Spleen (tissue), 11 donors: Measurements from ENCODE around the gene TSHZ2. TPM values are rescaled to one million over a fixed set of nuclear protein-coding genes. Genes with fewer than 3 reads are reported as not detected.
A peak's percentile ranks its signal among the peaks of the same experiment; 100 is the strongest.

ENCODE experiments used
- DNase-seq: peaks from one replicate; pipeline ENCODE4 v3.0.0-alpha.2; 2020
- H3K27ac ChIP-seq, 8 donors: fragments of 200-600 bp; sonication (generic) in 7 of 8; 1 replicate in 4 of 8; 2 replicates in 4 of 8; pipeline versions ENCODE4 v1.5.0 to v1.8.0; 2016 to 2021; ENCODE audit warnings: inconsistent platforms in 4 of 8, mild to moderate bottlenecking in 4 of 8, moderate library complexity in 1 of 8
- H3K27me3 ChIP-seq, 7 donors: fragments of 200-600 bp; sonication (generic) in 6 of 7; replicated peaks in 1 of 7; 1 replicate in 4 of 7; 2 replicates in 3 of 7; pipeline versions ENCODE4 v1.5.0 to v1.8.0; 2016 to 2021; ENCODE audit warnings: inconsistent platforms in 3 of 7, mild to moderate bottlenecking in 1 of 7
- H3K36me3 ChIP-seq, 6 donors: fragments of 200-600 bp; sonication (generic) in 5 of 6; 1 replicate in 4 of 6; 2 replicates in 2 of 6; pipeline versions ENCODE4 v1.5.0 to v1.8.0; 2016 to 2021; ENCODE audit warnings: inconsistent platforms in 2 of 6
- H3K4me1 ChIP-seq, 6 donors: fragments of 200-600 bp; sonication (generic) in 5 of 6; 1 replicate in 3 of 6; 2 replicates in 3 of 6; pipeline versions ENCODE4 v1.5.0 to v1.8.0; 2016 to 2021; ENCODE audit warnings: inconsistent platforms in 3 of 6
- H3K4me3 ChIP-seq, 8 donors: fragments of 200-600 bp; sonication (generic) in 7 of 8; 1 replicate in 4 of 8; 2 replicates in 4 of 8; pipeline versions ENCODE4 v1.5.0 to v1.8.0; 2016 to 2021; ENCODE audit warnings: inconsistent platforms in 4 of 8, mild to moderate bottlenecking in 4 of 8, moderate library complexity in 2 of 8
- H3K9me3 ChIP-seq, 8 donors: fragments of 200-600 bp; sonication (generic) in 7 of 8; 1 replicate in 4 of 8; 2 replicates in 4 of 8; pipeline versions ENCODE4 v1.5.0 to v1.8.0; 2016 to 2021; ENCODE audit warnings: inconsistent platforms in 4 of 8
- POLR2A ChIP-seq, 3 donors: fragments of 450-650 bp; IDR thresholded peaks; one replicate each; pipeline ENCODE4 v1.5.1; 2017; ENCODE audit warnings: antibody characterized with exemption in 3 of 3, mild to moderate bottlenecking in 1 of 3
- POLR2AphosphoS5 ChIP-seq, 3 donors: sonication (generic); formaldehyde crosslinking; IDR thresholded peaks; one replicate each; pipeline ENCODE4 v1.5.1; 2017; ENCODE audit warnings: antibody characterized with exemption in 3 of 3
- WGBS, 5 donors: extraction: QIAGEN DNeasy Blood & Tissue Kit in 3 of 5; methylation state at CpG; one replicate each; pipeline versions ENCODE4 v1.1.5 to v1.1.7; 2013 to 2018; 5-methylcytosine and 5-hydroxymethylcytosine counted together
- intact Hi-C: fragments of 100-400 bp; cut with DNase I; formaldehyde crosslinking; loops from one replicate; pipeline ENCODE4 v1.15.0; 2023; ENCODE audit warnings: low total_unique reads
- polyA plus RNA-seq, 3 donors: library from polyadenylated mRNA; stranded (reverse); fragments of 200-250 nt; gene quantifications; one replicate each; pipeline ENCODE4 v1.2.1, GENCODE V29; 2013
- total RNA-seq, 7 donors: library from RNA; depleted of rRNA in 3 of 7; stranded (reverse); fragments of >200 nt in 3 of 7; fragmentation: NEBNext Ultra II Directional in 4 of 7; extraction: Animal tissue kit (Norgen Biotek cat#: 25700) in 4 of 7; gene quantifications; one replicate each; pipeline versions ENCODE4 v1.1.0 to v1.2.1, GENCODE V29; 2016 to 2021
- TF ChIP-seq, protein P1 (sequence below), 11 experiments: fragments of 200-600 bp in 7 of 11; fragments of 450-650 bp in 4 of 11; sonication (generic) in 4 of 11; IDR thresholded peaks in 8 of 11; conservative IDR thresholded peaks in 3 of 11; 1 replicate in 7 of 11; 2 replicates in 4 of 11; pipeline versions ENCODE4 v1.4.0 to v1.8.0; 2016 to 2021; ENCODE audit warnings: antibody characterized with exemption in 11 of 11, inconsistent platforms in 4 of 11, mild to moderate bottlenecking in 1 of 11
- donor health status: healthy with polysubstance abuse.
- donor health status: DM: no; HTN: no; CAD: no; lungs with moderate emphysema.
- donor health status: DM: no; HTN: no; CAD: no.
- donor health status: Bipolar disorder and iron deficiency.
- donor health status: healthy.
- donor health status: DM: no; HTN: no; CAD: no.
- donor health status: DM: yes; HTN: yes; CAD: no.

The TSHZ2 gene
- total and polyA plus RNA-seq, 10 donors, result 0.86 to 19.2 (median 15.7) TPM

DNA sequence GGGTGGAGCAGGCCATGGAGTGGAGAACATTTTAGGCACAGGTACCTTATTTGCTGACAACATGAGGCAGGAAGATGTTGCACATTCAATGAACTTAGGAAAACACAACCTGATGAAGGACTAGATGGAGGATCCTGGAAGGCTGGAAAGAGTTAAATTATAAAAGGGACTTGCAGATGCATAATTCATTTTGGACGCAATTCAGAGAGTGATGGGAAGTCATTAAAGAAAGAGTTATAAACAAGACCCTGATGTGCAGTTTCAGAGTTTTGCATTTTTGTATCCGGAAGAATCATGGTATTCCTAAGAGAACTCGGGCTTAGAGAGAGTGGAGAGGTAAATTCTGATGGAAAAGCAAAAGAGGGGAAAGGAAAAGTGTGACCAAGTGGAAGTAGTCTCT lies 104.5 kb downstream of the TSHZ2 start:
- DNase-seq, result no peak
- peaks cover 0 to 14% (median 0%) of the 10 kb centered on the region in 7 donors for H3K27me3 ChIP-seq
- 66 to 76% (median 71%) methylated on average over 3 of the region's 3 CpGs for WGBS, 5 donors
- peaks cover 0 to 61% (median 14%) of the 10 kb centered on the region in 6 donors for H3K4me1 ChIP-seq
- H3K36me3 ChIP-seq, result no peaks in the 10 kb centered on the region
- TF ChIP-seq POLR2AphosphoS5 (IDR thresholded peaks at IDR 0.05) (no peak), POLR2A (IDR thresholded peaks at IDR 0.05) (no peak)
- TF ChIP-seq, protein P1, sequence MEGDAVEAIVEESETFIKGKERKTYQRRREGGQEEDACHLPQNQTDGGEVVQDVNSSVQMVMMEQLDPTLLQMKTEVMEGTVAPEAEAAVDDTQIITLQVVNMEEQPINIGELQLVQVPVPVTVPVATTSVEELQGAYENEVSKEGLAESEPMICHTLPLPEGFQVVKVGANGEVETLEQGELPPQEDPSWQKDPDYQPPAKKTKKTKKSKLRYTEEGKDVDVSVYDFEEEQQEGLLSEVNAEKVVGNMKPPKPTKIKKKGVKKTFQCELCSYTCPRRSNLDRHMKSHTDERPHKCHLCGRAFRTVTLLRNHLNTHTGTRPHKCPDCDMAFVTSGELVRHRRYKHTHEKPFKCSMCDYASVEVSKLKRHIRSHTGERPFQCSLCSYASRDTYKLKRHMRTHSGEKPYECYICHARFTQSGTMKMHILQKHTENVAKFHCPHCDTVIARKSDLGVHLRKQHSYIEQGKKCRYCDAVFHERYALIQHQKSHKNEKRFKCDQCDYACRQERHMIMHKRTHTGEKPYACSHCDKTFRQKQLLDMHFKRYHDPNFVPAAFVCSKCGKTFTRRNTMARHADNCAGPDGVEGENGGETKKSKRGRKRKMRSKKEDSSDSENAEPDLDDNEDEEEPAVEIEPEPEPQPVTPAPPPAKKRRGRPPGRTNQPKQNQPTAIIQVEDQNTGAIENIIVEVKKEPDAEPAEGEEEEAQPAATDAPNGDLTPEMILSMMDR (IDR thresholded peaks at IDR 0.05 in 8 of 11, conservative IDR thresholded peaks at IDR 0.05 in 3 of 11), result no peak
- no peak overlapping the region for H3K4me3 ChIP-seq
- H3K9me3 ChIP-seq, result no peaks in the 10 kb centered on the region
- intact Hi-C loops, result no loop called here
- peak overlapping the region in 5 of 8 donors; percentile 50 to 68 (median 63) for H3K27ac ChIP-seq

DNA sequence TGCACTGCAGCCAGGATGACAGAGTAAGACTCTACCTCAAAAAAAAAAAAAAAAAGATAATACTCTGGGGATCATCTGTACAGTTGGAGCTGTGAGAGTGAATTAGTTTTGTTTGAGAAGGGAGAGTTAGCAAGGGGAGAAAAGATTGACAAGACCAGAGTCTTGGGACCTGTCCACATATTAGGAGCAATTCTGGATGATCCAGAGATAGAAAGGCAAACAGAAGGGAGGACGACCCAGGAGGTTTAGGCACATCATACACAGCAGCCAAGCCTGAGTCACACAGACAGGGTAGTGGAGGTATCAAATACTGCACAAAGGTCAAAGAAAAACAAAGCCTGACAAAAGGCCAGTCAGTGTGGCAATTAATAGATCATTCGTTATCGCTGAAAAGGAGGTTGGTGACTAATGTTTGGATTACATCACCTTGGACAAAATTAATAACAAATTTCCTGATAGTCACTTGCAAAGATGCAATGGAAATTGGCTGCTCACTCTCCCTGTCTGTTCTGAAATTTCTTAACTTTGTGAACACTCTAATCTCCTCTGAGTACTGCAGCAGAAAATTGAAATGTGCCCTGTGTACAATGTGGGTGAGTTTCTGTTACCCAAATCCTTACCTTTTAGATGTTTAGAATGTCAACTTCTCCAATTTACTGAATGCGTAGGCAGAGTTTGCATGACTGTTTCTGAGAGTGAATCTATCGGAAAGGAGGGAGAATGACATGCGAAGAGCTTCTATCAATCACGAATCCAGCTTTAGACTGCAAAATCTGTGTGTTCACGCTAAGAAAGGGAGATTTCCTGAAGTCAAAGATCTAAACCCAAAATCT lies 105.4 kb downstream of the TSHZ2 start:
- Histone ChIP-seq H3K27me3 (peaks cover 0 to 5% (median 0%) of the 10 kb centered on the region in 7 donors), H3K4me3 (no peak overlapping the region), H3K9me3 (no peaks in the 10 kb centered on the region), H3K27ac (peak overlapping the region in 4 of 8 donors; percentile 16 to 71 (median 56)), H3K36me3 (no peaks in the 10 kb centered on the region), H3K4me1 (peaks cover 0 to 62% (median 14%) of the 10 kb centered on the region in 6 donors)
- WGBS, 5 donors, result 57 to 68% (median 62%) methylated on average over 8 of the region's 8 CpGs
- intact Hi-C loops, result no loop called here
- DNase-seq, result no peak
- no peak for TF ChIP-seq POLR2A (IDR thresholded peaks at IDR 0.05)
- no peak for TF ChIP-seq POLR2AphosphoS5 (IDR thresholded peaks at IDR 0.05)
- TF ChIP-seq, protein P1 (IDR thresholded peaks at IDR 0.05 in 8 of 11, conservative IDR thresholded peaks at IDR 0.05 in 3 of 11), result no peak

DNA sequence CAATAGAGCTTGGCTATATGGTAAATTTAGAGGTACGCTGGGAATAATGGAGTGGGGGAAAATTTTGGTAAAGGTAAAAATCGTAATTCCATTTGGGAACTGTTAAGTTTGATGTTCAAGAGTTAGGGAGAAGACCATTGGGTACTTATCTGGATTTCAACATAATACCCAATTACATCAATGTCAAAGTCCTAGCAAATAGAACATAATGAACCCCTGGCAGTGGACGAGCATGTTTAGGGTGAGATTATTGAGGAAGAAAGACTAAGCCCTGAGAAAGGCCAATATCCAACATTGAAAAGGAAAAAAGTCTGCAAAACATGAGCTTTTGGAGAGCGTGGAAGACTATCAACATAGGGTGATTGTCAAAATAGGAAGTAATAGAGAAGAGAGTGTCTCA lies 106.6 kb downstream of the TSHZ2 start:
- no peaks in the 10 kb centered on the region for H3K27me3 ChIP-seq
- WGBS, 5 donors, result 73 to 86% (median 77%) methylated on average over 4 of the region's 4 CpGs
- no peaks in the 10 kb centered on the region for H3K36me3 ChIP-seq
- H3K27ac ChIP-seq, result peak overlapping the region in 5 of 8 donors; percentile 31 to 71 (median 58)
- peaks cover 0 to 62% (median 14%) of the 10 kb centered on the region in 6 donors for H3K4me1 ChIP-seq
- no peak overlapping the region for H3K4me3 ChIP-seq
- no peak for TF ChIP-seq POLR2A (IDR thresholded peaks at IDR 0.05)
- no peak for TF ChIP-seq POLR2AphosphoS5 (IDR thresholded peaks at IDR 0.05)
- TF ChIP-seq, protein P1 (IDR thresholded peaks at IDR 0.05 in 8 of 11, conservative IDR thresholded peaks at IDR 0.05 in 3 of 11), result no peak
- H3K9me3 ChIP-seq, result no peaks in the 10 kb centered on the region
- no peak for DNase-seq
- intact Hi-C loops, result no loop called here

DNA sequence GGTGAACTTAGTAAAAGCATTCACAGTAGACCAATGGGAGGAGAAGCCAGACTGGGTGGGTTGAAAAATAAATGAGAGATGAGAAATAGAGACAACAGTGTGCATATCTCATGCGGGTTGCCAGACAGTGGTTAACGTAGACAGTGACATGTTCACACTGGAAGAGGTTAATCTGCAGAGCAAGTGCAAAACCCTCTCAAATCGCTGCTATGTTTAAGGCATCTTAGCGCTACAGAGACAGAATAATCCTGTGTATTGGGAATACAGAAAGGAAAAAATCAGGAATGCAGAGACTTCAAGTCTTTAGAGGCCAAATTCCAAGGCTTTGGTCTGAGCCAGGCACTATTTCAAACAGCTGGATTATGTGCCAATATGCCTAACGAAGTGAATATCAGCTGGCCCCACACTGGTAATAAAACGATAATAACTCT lies 107.1 kb downstream of the TSHZ2 start:
- Histone ChIP-seq H3K27me3 (no peaks in the 10 kb centered on the region), H3K27ac (peak overlapping the region in 6 of 8 donors; percentile 31 to 71 (median 56)), H3K4me3 (no peak overlapping the region), H3K9me3 (no peaks in the 10 kb centered on the region), H3K36me3 (no peaks in the 10 kb centered on the region), H3K4me1 (peaks cover 0 to 59% (median 14%) of the 10 kb centered on the region in 6 donors)
- TF ChIP-seq POLR2AphosphoS5 (IDR thresholded peaks at IDR 0.05) (no peak), POLR2A (IDR thresholded peaks at IDR 0.05) (no peak)
- intact Hi-C loops, result no loop called here
- DNase-seq, result no peak
- whole genome bisulfite sequencing, 5 donors, result 73 to 81% (median 77%) methylated on average over 6 of the region's 6 CpGs
